Astrocyte of the spinal cord (primary cell): ENCODE results near the gene TFAM.

ENCODE experiments used
- DNase-seq: peaks from one replicate; pipeline ENCODE4 v3.0.0; 2011; ENCODE audit warnings: low read depth, low spot score
- H3K4me3 ChIP-seq: 2 replicates; pipeline ENCODE4 v1.5.1; 2011; ENCODE audit warnings: low read depth, mild to moderate bottlenecking, low read length, moderate library complexity
- CTCF ChIP-seq: IDR thresholded peaks from 2 replicates; pipeline ENCODE4 v1.5.1; 2012; ENCODE audit warnings: low read depth, mild to moderate bottlenecking, low read length, inconsistent platforms
- in situ Hi-C: cut with HindIII; loops from 2 replicates; pipeline ENCODE4 v1.10.0; 2017; ENCODE audit warnings: low sequenced_read_pairs

TFAM gene

GRCh38 chr10:58384999-58385783, at the start of gene TFAM:
TFAM (plus strand) TSS chr10:58385410; CDS start chr10:58385548, 138 bp downstream.
- H3K4me3 ChIP-seq: peak within 1 kb of the TSS; percentile 91
- TF ChIP-seq CTCF: peak; percentile 53
- peak; percentile 94 for DNase-seq
- in situ Hi-C loops: no loop called here

GRCh38 chr10:58336242-58336641, 49.0 kb upstream of the TFAM start:
- no peak for DNase-seq
- no peak for TF ChIP-seq CTCF
- in situ Hi-C loops: no loop called here
- no peak overlapping the region for H3K4me3 ChIP-seq

GRCh38 chr10:58341422-58341821, 43.8 kb upstream of the TFAM start:
- TF ChIP-seq CTCF: no peak
- H3K4me3 ChIP-seq: no peak overlapping the region
- in situ Hi-C loops: no loop called here
- DNase-seq: no peak

- DNase-seq: no peak
- in situ Hi-C loops: no loop called here
- no peak for TF ChIP-seq CTCF
- no peak overlapping the region for H3K4me3 ChIP-seq
Observed at GRCh38 chr10:58341947-58342346, 43.3 kb upstream of the TFAM start.

GRCh38 chr10:58347967-58348366, 37.2 kb upstream of the TFAM start:
- no peak for TF ChIP-seq CTCF
- no peak overlapping the region for H3K4me3 ChIP-seq
- in situ Hi-C loops: no loop called here
- DNase-seq: no peak

- TF ChIP-seq CTCF: no peak
- no peak overlapping the region for H3K4me3 ChIP-seq
- in situ Hi-C loops: no loop called here
- DNase-seq: no peak
Observed at GRCh38 chr10:58348571-58349033, 36.6 kb upstream of the TFAM start.
